ENCODE data around the gene FOXL2. TPM values are rescaled to one million over a fixed set of nuclear protein-coding genes. Genes with fewer than 3 reads are reported as not detected.

Gene FOXL2
- total and polyA plus RNA-seq, 9 of the 15 experiments (the other 6 are each of a cell fraction or from before 2014, with no cell fraction given), result 0.27 to 22.1 (median 3.2) TPM

DNA sequence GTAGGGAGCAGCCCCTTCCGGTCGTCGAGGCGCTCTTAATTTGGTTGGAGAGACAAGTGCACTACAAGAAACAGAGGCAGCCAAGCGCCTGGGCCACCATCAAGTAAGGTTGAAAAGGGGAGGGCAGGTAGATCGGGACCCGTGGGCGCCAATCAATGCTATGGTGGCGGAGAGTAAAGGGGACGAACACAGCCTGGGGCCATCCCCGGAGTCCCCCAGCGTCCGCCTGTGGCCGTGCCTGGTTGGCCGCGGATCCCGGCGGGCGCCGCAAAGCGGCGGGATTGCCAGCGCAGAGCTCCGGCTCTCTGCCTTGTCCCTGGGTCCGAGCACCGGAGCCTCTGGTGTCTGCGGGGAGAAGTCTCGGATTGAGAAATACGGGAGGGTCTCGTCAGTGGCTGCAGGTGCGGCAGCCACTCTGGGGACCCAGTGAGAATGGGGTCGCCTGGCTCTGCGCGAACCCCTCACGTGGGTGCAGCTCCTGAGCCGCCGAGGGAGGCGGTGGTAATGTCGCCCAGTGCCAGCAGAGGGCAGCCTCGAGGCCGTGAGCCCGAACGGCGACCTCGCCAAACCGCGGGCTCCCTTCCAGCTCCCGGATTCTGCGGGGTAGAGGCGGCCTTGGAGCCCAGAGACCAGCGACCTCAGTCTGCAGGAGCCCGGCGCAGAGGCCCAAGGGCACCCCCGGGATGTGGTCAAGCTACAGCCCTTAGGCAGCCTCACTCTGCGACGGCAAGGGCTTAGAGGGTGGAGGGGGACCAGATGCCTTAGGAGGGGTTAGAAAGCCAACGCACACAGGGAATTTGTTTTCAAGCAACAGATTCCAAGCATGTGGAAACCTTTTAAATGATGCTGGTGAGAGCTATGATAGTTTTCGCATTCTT lies 10.8 kb downstream of the FOXL2 start (continued):
- TF ChIP-seq, protein P1, sequence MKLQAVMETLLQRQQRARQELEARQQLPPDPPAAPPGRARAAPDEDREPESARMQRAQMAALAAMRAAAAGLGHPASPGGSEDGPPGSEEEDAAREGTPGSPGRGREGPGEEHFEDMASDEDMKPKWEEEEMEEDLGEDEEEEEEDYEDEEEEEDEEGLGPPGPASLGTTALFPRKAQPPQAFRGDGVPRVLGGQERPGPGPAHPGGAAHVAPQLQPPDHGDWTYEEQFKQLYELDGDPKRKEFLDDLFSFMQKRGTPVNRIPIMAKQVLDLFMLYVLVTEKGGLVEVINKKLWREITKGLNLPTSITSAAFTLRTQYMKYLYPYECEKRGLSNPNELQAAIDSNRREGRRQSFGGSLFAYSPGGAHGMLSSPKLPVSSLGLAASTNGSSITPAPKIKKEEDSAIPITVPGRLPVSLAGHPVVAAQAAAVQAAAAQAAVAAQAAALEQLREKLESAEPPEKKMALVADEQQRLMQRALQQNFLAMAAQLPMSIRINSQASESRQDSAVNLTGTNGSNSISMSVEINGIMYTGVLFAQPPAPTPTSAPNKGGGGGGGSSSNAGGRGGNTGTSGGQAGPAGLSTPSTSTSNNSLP (IDR thresholded peaks at IDR 0.05; ENCODE audit: borderline replicate concordance, low read depth, low read length), result no peak
- TF ChIP-seq RBM15 (IDR thresholded peaks at IDR 0.05; ENCODE audit: insufficient read depth, low read length) (no peak), BRCA1 (IDR thresholded peaks at IDR 0.05) (no peak), BRCA1 (CRISPR knock-in tag; IDR thresholded peaks at IDR 0.05) (no peak), SUPT5H (IDR thresholded peaks at IDR 0.05) (0 out of 2 replicates have a peak, but pooled peaks have one; percentile 35), ARNT (IDR thresholded peaks at IDR 0.05) (no peak), ETV6 (IDR thresholded peaks at IDR 0.05; ENCODE audit: borderline replicate concordance in 1 of 2, low read depth in 2 of 2, low read length in 1 of 2) (no peak), ETV6 (CRISPR knock-in tag; IDR thresholded peaks at IDR 0.05; ENCODE audit: borderline replicate concordance) (no peak), RFX5 (IDR thresholded peaks at IDR 0.05; ENCODE audit: low read depth, low read length) (no peak), HINFP (tag; conservative IDR thresholded peaks at IDR 0.05; ENCODE audit: low read depth) (peak; percentile 83), NONO (IDR thresholded peaks at IDR 0.05; ENCODE audit: low read depth in 2 of 2, low read length in 1 of 2) (0 out of 4 replicates have a peak, but pooled peaks of 1 of the 2 experiments have one; percentile 52), COPS2 (conservative IDR thresholded peaks at IDR 0.05) (no peak), SAFB2 (IDR thresholded peaks at IDR 0.05; ENCODE audit: borderline replicate concordance, low read depth, low read length, severe bottlenecking) (no peak), CAMTA2 (CRISPR knock-in tag; conservative IDR thresholded peaks at IDR 0.05) (no peak), MYNN (IDR thresholded peaks at IDR 0.05) (no peak), MYNN (CRISPR knock-in tag; IDR thresholded peaks at IDR 0.05) (no peak), NFIC (IDR thresholded peaks at IDR 0.05) (peak; percentile 68), MXI1 (IDR thresholded peaks at IDR 0.05; ENCODE audit: low read depth, low read length) (no peak), CREB3 (tag; conservative IDR thresholded peaks at IDR 0.05; ENCODE audit: low read depth) (no peak)
- TF ChIP-seq, protein P2, sequence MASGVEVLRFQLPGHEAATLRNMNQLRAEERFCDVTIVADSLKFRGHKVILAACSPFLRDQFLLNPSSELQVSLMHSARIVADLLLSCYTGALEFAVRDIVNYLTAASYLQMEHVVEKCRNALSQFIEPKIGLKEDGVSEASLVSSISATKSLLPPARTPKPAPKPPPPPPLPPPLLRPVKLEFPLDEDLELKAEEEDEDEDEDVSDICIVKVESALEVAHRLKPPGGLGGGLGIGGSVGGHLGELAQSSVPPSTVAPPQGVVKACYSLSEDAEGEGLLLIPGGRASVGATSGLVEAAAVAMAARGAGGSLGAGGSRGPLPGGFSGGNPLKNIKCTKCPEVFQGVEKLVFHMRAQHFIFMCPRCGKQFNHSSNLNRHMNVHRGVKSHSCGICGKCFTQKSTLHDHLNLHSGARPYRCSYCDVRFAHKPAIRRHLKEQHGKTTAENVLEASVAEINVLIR (CRISPR knock-in tag; IDR thresholded peaks at IDR 0.05), result no peak
- TF ChIP-seq, protein P3, sequence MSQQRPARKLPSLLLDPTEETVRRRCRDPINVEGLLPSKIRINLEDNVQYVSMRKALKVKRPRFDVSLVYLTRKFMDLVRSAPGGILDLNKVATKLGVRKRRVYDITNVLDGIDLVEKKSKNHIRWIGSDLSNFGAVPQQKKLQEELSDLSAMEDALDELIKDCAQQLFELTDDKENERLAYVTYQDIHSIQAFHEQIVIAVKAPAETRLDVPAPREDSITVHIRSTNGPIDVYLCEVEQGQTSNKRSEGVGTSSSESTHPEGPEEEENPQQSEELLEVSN (IDR thresholded peaks at IDR 0.05; ENCODE audit: borderline replicate concordance in 1 of 2, extremely low read depth in 1 of 2, insufficient read depth in 1 of 2, insufficient read length in 1 of 2, low read depth in 1 of 2, low read length in 1 of 2, poor library complexity in 1 of 2, severe bottlenecking in 1 of 2), result peak; percentile 75 to 82
